Heart left ventricle (tissue), 16 donors: ENCODE data around the gene GCLC. TPM values are rescaled to one million over a fixed set of nuclear protein-coding genes. Genes with fewer than 3 reads are reported as not detected.
"Not testable (repeated sequence)": the region's sequence is repeated elsewhere in the genome, so short reads cannot be mapped to it uniquely, and the experiment has no call there.

Experiments
- ATAC-seq, 4 donors: fragments of 200-7000 bp; cut with Tn5 transposase; one replicate each; pipeline ENCODE4 v1.9.1; 2020 to 2022; ENCODE audit warnings: moderate library complexity in 4 of 4, mild to moderate bottlenecking in 3 of 4, moderate number of reproducible peaks in 1 of 4
- DNase-seq, 5 donors: peaks; one replicate each; pipeline ENCODE4 v3.0.0-alpha.2; 2020
- H3K27ac ChIP-seq, 12 donors: fragments of 200-600 bp; sonication (generic) in 4 of 12; one replicate each; pipeline versions ENCODE4 v1.5.0 to v1.8.0; 2016 to 2022; ENCODE audit warnings: mild to moderate bottlenecking in 2 of 12
- H3K27me3 ChIP-seq, 9 donors: fragments of 200-600 bp; sonication (generic) in 2 of 9; one replicate each; pipeline versions ENCODE4 v1.5.1 to v1.8.0; 2016 to 2022; ENCODE audit warnings: mild to moderate bottlenecking in 3 of 9
- H3K36me3 ChIP-seq, 9 donors: fragments of 200-600 bp; sonication (generic) in 2 of 9; one replicate each; pipeline versions ENCODE4 v1.5.0 to v1.8.0; 2018 to 2022; ENCODE audit warnings: mild to moderate bottlenecking in 2 of 9
- H3K4me1 ChIP-seq, 12 donors: fragments of 200-600 bp; sonication (generic) in 4 of 12; one replicate each; pipeline versions ENCODE4 v1.5.0 to v1.8.0; 2016 to 2022; ENCODE audit warnings: mild to moderate bottlenecking in 3 of 12
- H3K4me3 ChIP-seq, 12 donors: fragments of 200-600 bp; sonication (generic) in 4 of 12; one replicate each; pipeline versions ENCODE4 v1.5.0 to v1.8.0; 2017 to 2022; ENCODE audit warnings: mild to moderate bottlenecking in 9 of 12, moderate library complexity in 4 of 12
- H3K9me3 ChIP-seq, 12 donors: fragments of 200-600 bp; sonication (generic) in 4 of 12; one replicate each; pipeline versions ENCODE4 v1.5.0 to v1.8.0; 2016 to 2022; ENCODE audit warnings: mild to moderate bottlenecking in 1 of 12
- CTCF ChIP-seq, 12 donors: fragments of 200-600 bp; sonication (generic) in 4 of 12; IDR thresholded peaks; one replicate each; pipeline versions ENCODE4 v1.5.0 to v1.8.0; 2018 to 2022; ENCODE audit warnings: antibody characterized with exemption in 12 of 12, mild to moderate bottlenecking in 5 of 12
- POLR2A ChIP-seq, 2 donors: fragments of 450-650 bp; IDR thresholded peaks; one replicate each; pipeline ENCODE4 v1.6.1; 2017; ENCODE audit warnings: antibody characterized with exemption in 2 of 2, mild to moderate bottlenecking in 2 of 2, moderate library complexity in 2 of 2
- WGBS, 4 donors: extraction: QIAGEN DNeasy Blood & Tissue Kit in 2 of 4; methylation state at CpG; one replicate each; pipeline versions ENCODE4 v1.1.5 to v1.1.7; 2013 to 2018; 5-methylcytosine and 5-hydroxymethylcytosine counted together
- intact Hi-C, 10 donors: fragments of 100-400 bp; cut with DNase I; formaldehyde crosslinking; loops; one replicate each; pipeline versions ENCODE4 v1.11.1 to v1.14.2; 2022
- polyA plus RNA-seq, 2 donors: library from polyadenylated mRNA; stranded (reverse); fragments of 200-250 nt; gene quantifications; one replicate each; pipeline ENCODE4 v1.2.3, GENCODE V29; 2013
- total RNA-seq, 9 donors: library from RNA; depleted of rRNA in 2 of 9; stranded (reverse); fragments of >200 nt in 2 of 9; fragmentation: NEBNext Ultra II Directional in 3 of 9; extraction: Animal tissue kit (Norgen Biotek cat#: 25700) in 3 of 9; gene quantifications; one replicate each; pipeline versions ENCODE4 v1.1.0 to v1.2.4, GENCODE V29; 2016 to 2023
- donor health status: ischemic (EF 13 %, LVEDD 7.1; RV severe dilation, severe dysfunction).
- donor health status: healthy with polysubstance abuse.
- donor health status: DM: no; HTN: yes; CAD: no.
- donor health status: DM: no; HTN: no; CAD: no.
- donor health status: ischemic (EF 25% LVEDD 6.9; RV normal size, moderate dysfunction).
- donor health status: ischemic (EF 25% LVEDD 5.7; RV mildly dilated, moderate dysfunction).
- donor health status: healthy.
- donor health status: DM: yes; HTN: yes; CAD: no.
- donor health status: ischemic (EF 35%, LVEDD 5.7; RV mildly dilated, moderate dysfunction).
- donor health status: nonischemic (EF 11% LVEDD 7.7; RV severe dilation, severe dysfunction).
- donor health status: DM: yes; HTN: yes; CAD: no.
- donor health status: PGD.
- donor health status: ischemic (EF 29% LVEDD 5.4; RV normal size, mild dysfunction).
- donor health status: nonischemic (EF 23%, LVEDD 6.1; RV moderate dilation, normal function).

Gene GCLC
- total and polyA plus RNA-seq, 11 donors = 8.1 to 42.9 (median 29.3) TPM

GRCh38 chr6:53581173-53581773, 36.4 kb upstream of the GCLC start:
- ATAC-seq = no peak
- no peak overlapping the region for H3K4me3 ChIP-seq
- TF ChIP-seq POLR2A (IDR thresholded peaks at IDR 0.05) (no peak), CTCF (IDR thresholded peaks at IDR 0.05) (no peak)
- H3K9me3 ChIP-seq = no peaks in the 10 kb centered on the region
- intact Hi-C loops = no loop called here
- DNase-seq = no peak
- 72 to 83% (median 78%) methylated on average over 2 of the region's 2 CpGs for WGBS, 4 donors
- no peaks in the 10 kb centered on the region for H3K27me3 ChIP-seq
- peaks cover 0 to 45% (median 0%) of the 10 kb centered on the region in 12 donors for H3K4me1 ChIP-seq
- peak overlapping the region in 2 of 12 donors; percentile 14 to 50 for H3K27ac ChIP-seq
- no peaks in the 10 kb centered on the region for H3K36me3 ChIP-seq

GRCh38 chr6:53579338-53579737, 34.4 kb upstream of the GCLC start:
- no peak overlapping the region for H3K27ac ChIP-seq
- no peak overlapping the region for H3K4me3 ChIP-seq
- ATAC-seq (no peak), DNase-seq (no peak)
- H3K4me1 ChIP-seq = peaks cover 0 to 33% (median 0%) of the 10 kb centered on the region in 12 donors
- 93 to 95% (median 94%) methylated on average over 5 of the region's 5 CpGs for WGBS, 4 donors
- TF ChIP-seq CTCF (IDR thresholded peaks at IDR 0.05) (no peak), POLR2A (IDR thresholded peaks at IDR 0.05) (no peak)
- no peaks in the 10 kb centered on the region for H3K36me3 ChIP-seq
- no peaks in the 10 kb centered on the region for H3K27me3 ChIP-seq
- intact Hi-C loops = no loop called here
- no peaks in the 10 kb centered on the region for H3K9me3 ChIP-seq

- 45 to 56% (median 52%) methylated on average over 7 of the region's 7 CpGs for WGBS, 4 donors
- H3K36me3 ChIP-seq = no peaks in the 10 kb centered on the region
- H3K4me3 ChIP-seq = no peak overlapping the region
- H3K9me3 ChIP-seq = no peaks in the 10 kb centered on the region
- DNase-seq (no peak), ATAC-seq (no peak)
- H3K27me3 ChIP-seq = no peaks in the 10 kb centered on the region
- intact Hi-C loops = no loop called here
- H3K27ac ChIP-seq = no peak overlapping the region
- H3K4me1 ChIP-seq = peaks cover 0 to 23% (median 0%) of the 10 kb centered on the region in 12 donors
- no peak for TF ChIP-seq CTCF (IDR thresholded peaks at IDR 0.05)
- no peak for TF ChIP-seq POLR2A (IDR thresholded peaks at IDR 0.05)
Measured at GRCh38 chr6:53578371-53578770, 33.5 kb upstream of the GCLC start.

GRCh38 chr6:53573299-53573698, 28.4 kb upstream of the GCLC start:
- DNase-seq = no peak
- no peak for ATAC-seq
- no peaks in the 10 kb centered on the region for H3K9me3 ChIP-seq
- no peaks in the 10 kb centered on the region for H3K4me1 ChIP-seq
- 66 to 82% (median 73%) methylated on average over 14 of the region's 14 CpGs for WGBS, 4 donors
- no peaks in the 10 kb centered on the region for H3K36me3 ChIP-seq
- intact Hi-C loops = no loop called here
- no peak overlapping the region for H3K27ac ChIP-seq
- TF ChIP-seq POLR2A (IDR thresholded peaks at IDR 0.05) (no peak), CTCF (IDR thresholded peaks at IDR 0.05) (no peak)
- no peak overlapping the region for H3K4me3 ChIP-seq
- H3K27me3 ChIP-seq = no peaks in the 10 kb centered on the region

GRCh38 chr6:53572379-53572778, 27.5 kb upstream of the GCLC start:
- H3K27me3 ChIP-seq, H3K27ac ChIP-seq, H3K9me3 ChIP-seq, intact Hi-C loops, ATAC-seq, H3K4me3 ChIP-seq, H3K4me1 ChIP-seq, DNase-seq, H3K36me3 ChIP-seq: not testable (repeated sequence)
- WGBS, 4 donors = 92 to 94% (median 92%) methylated on average over 3 of the region's 3 CpGs
